ENCODE data around the gene WDR5.

WDR5 gene

GRCh38 chr9:134158753-134159392 lies 23.0 kb downstream of the WDR5 start:
- no peaks in the 10 kb centered on the region for H3K27me3 ChIP-seq (replicated peaks; ENCODE audit: insufficient read depth, low read length)
- H2AFZ ChIP-seq (ENCODE audit: low read length), result no peak overlapping the region
- no peaks in the 10 kb centered on the region for H3K9me2 ChIP-seq (replicated peaks; ENCODE audit: insufficient read depth, low read length)
- TF ChIP-seq EZH2 (optimal IDR thresholded peaks at IDR 0.05; ENCODE audit: low read depth, low read length) (no peak), EZH2phosphoT487 (IDR thresholded peaks at IDR 0.05; ENCODE audit: low read length) (no peak), CTCF (IDR thresholded peaks at IDR 0.05; ENCODE audit: low read length) (no peak)
- no peaks in the 10 kb centered on the region for H3K4me1 ChIP-seq (ENCODE audit: low read length)
- H3K4me2 ChIP-seq (ENCODE audit: low read depth, low read length), result no peak overlapping the region
- H3K9me3 ChIP-seq (replicated peaks; ENCODE audit: insufficient read depth, low read length), result no peaks in the 10 kb centered on the region
- no peak for DNase-seq
- H4K20me1 ChIP-seq (ENCODE audit: insufficient read depth, low read length), result no peaks in the 10 kb centered on the region
- no peak overlapping the region for H3K4me3 ChIP-seq (ENCODE audit: low read length)
- no peak overlapping the region for H3K27ac ChIP-seq (ENCODE audit: low read length)
- no peaks in the 10 kb centered on the region; the same call in 1 of the 2 replicates for H3F3A ChIP-seq (ENCODE audit: insufficient read depth, low read length)
- no peak overlapping the region for H3K9ac ChIP-seq (ENCODE audit: low read length)
- H3K79me2 ChIP-seq (ENCODE audit: low read length), result no peaks in the 10 kb centered on the region; the same call in 1 of the 2 replicates
- 0 out of 2 replicates have a peak, but pooled peaks cover 4% of the 10 kb centered on the region for H3K36me3 ChIP-seq (replicated peaks; ENCODE audit: insufficient read depth, low read length)

GRCh38 chr9:134159566-134160245 lies 23.8 kb downstream of the WDR5 start:
- Histone ChIP-seq H3K9me3 (replicated peaks; ENCODE audit: insufficient read depth, low read length) (no peaks in the 10 kb centered on the region), H3F3A (ENCODE audit: insufficient read depth, low read length) (no peaks in the 10 kb centered on the region; the same call in 1 of the 2 replicates), H3K79me2 (ENCODE audit: low read length) (no peaks in the 10 kb centered on the region), H2AFZ (ENCODE audit: low read length) (no peak overlapping the region), H3K4me1 (ENCODE audit: low read length) (no peaks in the 10 kb centered on the region), H3K9ac (ENCODE audit: low read length) (no peak overlapping the region), H3K36me3 (replicated peaks; ENCODE audit: insufficient read depth, low read length) (0 out of 2 replicates have a peak, but pooled peaks cover 4% of the 10 kb centered on the region), H3K4me2 (ENCODE audit: low read depth, low read length) (no peak overlapping the region), H3K9me2 (replicated peaks; ENCODE audit: insufficient read depth, low read length) (no peaks in the 10 kb centered on the region), H4K20me1 (ENCODE audit: insufficient read depth, low read length) (no peaks in the 10 kb centered on the region), H3K4me3 (ENCODE audit: low read length) (no peak overlapping the region), H3K27me3 (replicated peaks; ENCODE audit: insufficient read depth, low read length) (no peaks in the 10 kb centered on the region), H3K27ac (ENCODE audit: low read length) (no peak overlapping the region)
- no peak for DNase-seq
- TF ChIP-seq CTCF (IDR thresholded peaks at IDR 0.05; ENCODE audit: low read length) (no peak), EZH2 (optimal IDR thresholded peaks at IDR 0.05; ENCODE audit: low read depth, low read length) (no peak), EZH2phosphoT487 (IDR thresholded peaks at IDR 0.05; ENCODE audit: low read length) (no peak)

GRCh38 chr9:134161647-134162046 lies 25.8 kb downstream of the WDR5 start:
- Histone ChIP-seq H3K4me3 (ENCODE audit: low read length) (no peak overlapping the region), H3K9me2 (replicated peaks; ENCODE audit: insufficient read depth, low read length) (no peaks in the 10 kb centered on the region), H3K9me3 (replicated peaks; ENCODE audit: insufficient read depth, low read length) (no peaks in the 10 kb centered on the region), H3K79me2 (ENCODE audit: low read length) (no peaks in the 10 kb centered on the region), H2AFZ (ENCODE audit: low read length) (no peak overlapping the region), H3K4me2 (ENCODE audit: low read depth, low read length) (no peak overlapping the region), H3F3A (ENCODE audit: insufficient read depth, low read length) (no peaks in the 10 kb centered on the region; the same call in 1 of the 2 replicates), H4K20me1 (ENCODE audit: insufficient read depth, low read length) (no peaks in the 10 kb centered on the region), H3K9ac (ENCODE audit: low read length) (no peak overlapping the region), H3K27me3 (replicated peaks; ENCODE audit: insufficient read depth, low read length) (no peaks in the 10 kb centered on the region), H3K4me1 (ENCODE audit: low read length) (no peaks in the 10 kb centered on the region; the same call in 1 of the 2 replicates), H3K27ac (ENCODE audit: low read length) (no peak overlapping the region), H3K36me3 (replicated peaks; ENCODE audit: insufficient read depth, low read length) (no peaks in the 10 kb centered on the region)
- no peak for DNase-seq
- TF ChIP-seq EZH2 (optimal IDR thresholded peaks at IDR 0.05; ENCODE audit: low read depth, low read length) (no peak), EZH2phosphoT487 (IDR thresholded peaks at IDR 0.05; ENCODE audit: low read length) (no peak), CTCF (IDR thresholded peaks at IDR 0.05; ENCODE audit: low read length) (no peak)
